NCI-H1930 (cell line): Measurements from ENCODE around the gene FES.
A peak's percentile ranks its signal among the peaks of the same experiment; 100 is the strongest.
"Not testable (repeated sequence)": the region's sequence is repeated elsewhere in the genome, so short reads cannot be mapped to it uniquely, and the experiment has no call there.

Experiments used
- DNase-seq, 2 experiments: peaks; one replicate each; lab custom pipeline; 2025; lab: John Stamatoyannopoulos, UW

Gene FES

DNA sequence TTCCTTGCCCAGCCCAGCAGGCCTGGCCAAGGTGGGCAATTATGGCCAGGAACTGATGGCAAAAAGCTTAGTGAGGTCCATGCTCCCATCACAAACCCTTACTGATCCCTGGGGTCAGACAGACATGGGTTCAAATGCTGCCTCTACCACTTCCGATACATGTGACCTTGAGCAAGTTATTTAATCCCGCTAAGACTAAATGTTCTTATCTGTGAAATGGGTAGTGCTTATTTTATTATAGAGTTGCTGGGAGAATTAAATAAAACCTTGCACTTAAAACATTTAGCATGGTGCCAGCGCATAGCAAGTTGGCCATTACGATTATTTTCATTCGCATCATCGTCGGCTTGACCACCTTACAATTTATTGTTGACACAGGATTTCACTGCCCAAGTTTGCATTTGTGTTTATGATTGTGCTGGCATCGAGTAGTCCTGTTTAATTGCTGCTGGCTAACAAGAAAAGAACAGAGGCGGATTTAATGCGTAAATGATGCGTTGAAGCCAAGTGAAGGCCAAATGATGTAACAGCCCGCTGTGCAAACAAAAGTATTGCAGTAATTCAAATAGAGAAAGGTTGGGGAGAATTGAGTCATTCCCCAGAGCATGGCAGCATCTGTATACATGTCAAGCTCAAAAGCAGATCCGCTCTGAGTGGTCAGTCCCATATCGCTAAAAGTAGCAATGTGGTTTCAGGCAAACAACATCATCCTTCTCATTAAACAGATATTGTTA lies 23.2 kb upstream of the FES start:
- peak; percentile 40 to 61 for DNase-seq

- no peak for DNase-seq
These were observed 21.8 kb upstream of the FES start for GRCh38 chr15:90862487-90862886.

DNA sequence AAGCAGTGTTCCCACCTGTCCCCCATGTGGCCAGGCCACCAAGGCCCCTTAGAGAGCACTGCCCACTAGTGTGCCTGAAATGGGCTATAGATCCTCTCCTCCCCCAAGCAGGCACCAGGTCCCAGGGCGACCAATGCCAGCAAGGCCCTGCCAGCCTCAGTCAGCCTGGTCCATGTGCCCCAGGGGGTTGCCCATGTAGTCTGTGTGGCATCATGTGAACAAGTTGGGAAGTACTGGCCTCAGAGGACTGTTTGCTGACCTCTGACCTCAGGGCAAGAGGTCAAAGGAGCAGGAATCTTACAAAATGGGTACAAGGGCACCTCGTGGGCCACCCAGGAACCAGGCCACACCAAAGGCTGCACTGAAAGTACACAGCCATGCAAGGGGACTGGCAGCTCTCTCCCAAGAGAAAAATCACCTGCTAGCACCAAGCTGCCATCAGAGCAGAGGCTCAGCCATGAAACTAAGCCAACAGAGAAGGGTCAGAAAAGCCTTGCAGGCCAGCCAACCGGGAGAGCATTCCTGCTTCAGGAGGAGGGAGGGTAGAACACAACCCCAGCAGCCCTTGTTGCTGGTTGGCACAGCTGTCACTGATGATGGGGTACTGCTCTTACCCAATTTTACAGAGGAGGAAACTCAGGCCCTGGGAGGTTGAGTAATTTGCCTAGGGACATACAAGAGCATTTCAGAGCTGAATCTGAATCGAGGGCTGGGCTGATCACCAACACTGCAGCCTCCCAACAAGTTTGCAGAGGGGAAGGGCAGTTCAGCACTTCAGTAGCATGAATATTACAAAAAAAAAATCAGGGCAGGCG lies 21.1 kb upstream of the FES start:
- no peak for DNase-seq

GRCh38 chr15:90863987-90864386 lies 20.3 kb upstream of the FES start:
- DNase-seq, result no peak

GRCh38 chr15:90864507-90864906 lies 19.8 kb upstream of the FES start:
- DNase-seq, result no peak

- DNase-seq, result no peak
These were observed 18.6 kb upstream of the FES start for GRCh38 chr15:90865702-90866101.

GRCh38 chr15:90866161-90866715 lies 18.1 kb upstream of the FES start:
- no peak for DNase-seq

GRCh38 chr15:90866800-90867199 lies 17.5 kb upstream of the FES start:
- DNase-seq, result no peak

GRCh38 chr15:90868261-90868689 lies 16.0 kb upstream of the FES start, which contains the start of gene FURIN:
TSS of gene FURIN (plus strand) at chr15:90868588. CDS start at chr15:90875741, 7,153 bp downstream.
- DNase-seq, result no peak

- no peak for DNase-seq
These were observed 15.2 kb upstream of the FES start for GRCh38 chr15:90869140-90869541.

DNA sequence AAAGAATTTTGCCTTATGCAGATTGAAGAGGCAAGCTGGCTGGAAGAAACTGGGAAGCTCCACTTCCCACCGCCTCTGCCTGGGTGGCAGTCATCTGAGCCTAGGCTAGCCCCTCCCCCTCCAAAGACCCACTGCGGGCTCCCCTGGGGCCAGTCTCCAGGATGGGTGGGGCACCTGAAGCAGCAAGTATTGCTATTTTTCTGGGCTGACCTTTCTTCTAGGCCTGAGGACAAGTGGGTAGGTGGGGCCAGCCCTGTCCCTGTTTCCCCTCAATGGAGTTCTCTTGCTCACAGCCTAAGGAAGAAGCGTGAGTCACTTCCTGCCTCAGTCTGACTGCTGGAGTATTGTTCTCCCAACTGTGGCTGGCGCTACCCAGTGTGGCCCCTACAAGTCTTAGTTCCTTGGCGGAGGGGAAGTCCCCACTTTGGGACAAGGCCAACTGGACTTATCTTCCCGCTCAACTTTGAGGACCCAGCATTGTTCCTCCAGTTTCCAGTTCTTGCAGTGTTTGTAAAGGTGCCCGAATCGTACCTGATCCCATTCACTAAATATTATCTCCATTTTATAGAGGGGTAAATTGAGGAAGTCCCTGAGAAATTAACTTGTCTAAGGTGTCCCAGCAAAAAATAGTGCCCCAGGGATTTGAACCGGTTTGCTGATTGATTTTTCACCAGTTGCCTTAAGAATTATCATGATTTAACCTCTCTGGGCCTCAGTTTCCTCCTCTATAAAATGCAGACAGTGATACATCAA lies 14.5 kb upstream of the FES start:
- no peak for DNase-seq

- DNase-seq, result no peak
These were observed 13.8 kb upstream of the FES start for GRCh38 chr15:90870354-90871138.

GRCh38 chr15:90871139-90871715 lies 13.1 kb upstream of the FES start:
- DNase-seq, result no peak

- no peak for DNase-seq
These were observed 12.4 kb upstream of the FES start for GRCh38 chr15:90871716-90872485.

DNA sequence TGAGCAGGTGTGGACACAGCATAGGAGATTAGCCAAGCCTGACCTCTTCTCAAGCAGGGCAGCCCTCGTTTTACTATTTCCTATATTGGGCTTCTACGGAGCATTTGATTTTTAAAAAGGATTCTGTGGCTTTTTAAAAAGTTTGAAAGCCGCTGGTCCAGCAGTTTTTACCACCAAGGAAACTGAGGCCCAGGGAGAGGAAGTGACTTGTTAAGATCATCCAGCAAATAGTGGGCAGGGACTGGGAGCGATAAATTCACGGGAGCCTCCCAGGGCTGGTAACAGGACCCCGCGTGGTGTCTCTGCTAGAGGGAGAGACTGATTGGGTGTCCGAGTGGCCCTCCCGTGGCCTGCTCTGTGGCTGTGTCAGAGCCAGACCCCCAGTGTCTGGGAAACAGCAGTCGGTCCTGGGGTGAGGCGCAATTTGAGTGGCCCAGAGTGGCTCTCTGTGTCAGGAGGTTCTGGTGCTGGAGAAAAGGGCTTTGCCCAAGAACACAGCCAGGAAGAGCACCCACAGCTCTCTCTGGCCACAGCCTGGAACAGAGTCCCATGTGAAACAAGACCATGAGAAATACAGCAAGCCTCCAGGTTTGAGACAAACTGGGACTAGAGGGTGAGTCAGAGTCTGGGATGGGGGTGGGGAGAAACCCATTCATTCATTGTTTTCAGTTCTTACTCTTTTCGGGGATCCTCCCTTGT lies 11.7 kb upstream of the FES start:
- DNase-seq, result no peak

DNA sequence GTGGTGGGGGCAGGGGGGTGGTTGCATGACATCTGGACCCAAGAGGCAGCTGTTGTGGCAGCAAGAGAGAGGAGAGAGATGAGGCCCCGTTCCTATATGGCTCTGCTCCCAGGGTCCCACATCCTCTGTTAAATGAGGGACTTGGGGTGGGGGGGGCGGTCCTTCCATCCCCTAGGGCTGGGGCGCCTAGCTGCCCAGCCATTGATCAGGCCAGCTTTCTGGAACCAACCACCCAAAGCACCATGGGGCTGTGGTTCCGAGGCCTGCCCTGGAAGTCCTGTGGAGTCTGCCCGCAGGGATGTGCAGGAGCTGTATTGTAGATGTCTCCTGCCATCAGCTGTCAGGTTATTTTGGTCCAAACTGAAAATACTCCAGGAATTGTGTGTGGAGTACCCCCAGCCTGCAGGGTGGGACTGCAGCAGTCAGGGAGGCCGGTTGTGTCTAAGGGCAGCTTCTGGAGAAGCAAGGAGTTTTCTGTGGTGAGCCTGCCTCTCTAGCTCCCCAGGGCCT lies 10.8 kb upstream of the FES start:
- no peak for DNase-seq

- DNase-seq, result no peak
These were observed 10.2 kb upstream of the FES start for GRCh38 chr15:90873998-90874605.

DNA sequence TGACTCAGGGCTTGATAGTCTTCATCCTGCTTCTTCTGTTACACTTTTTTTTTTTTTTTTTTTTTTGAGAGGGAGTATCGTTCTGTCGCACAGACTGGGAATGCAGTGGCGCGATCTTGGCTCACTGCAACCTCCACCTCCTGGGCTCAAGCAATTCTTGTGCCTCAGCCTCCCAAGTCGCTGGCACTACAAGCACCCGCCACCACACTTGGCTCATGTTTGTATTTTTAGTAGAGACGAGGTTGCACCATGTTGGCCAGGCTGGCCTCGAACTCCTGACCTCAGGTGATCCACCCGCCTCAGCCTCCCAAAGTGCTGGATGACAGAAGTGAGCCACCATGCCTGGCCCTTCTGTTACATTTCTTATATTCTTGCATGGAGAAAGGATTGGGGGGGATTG lies 9.3 kb upstream of the FES start:
- DNase-seq, result not testable (repeated sequence)

GRCh38 chr15:90875549-90875981 lies 8.7 kb upstream of the FES start:
- DNase-seq, result no peak
